GM18519 (cell line): ENCODE measurements around the gene LBHD2.
"Not testable (repeated sequence)": the region's sequence is repeated elsewhere in the genome, so short reads cannot be mapped to it uniquely, and the experiment has no call there.

Experiments
- ATAC-seq: cut with Tn5 transposase; IDR thresholded peaks from one replicate; pipeline ENCODE4 v1.9.1; 2021; ENCODE audit warnings: mild to moderate bottlenecking, moderate library complexity; ENCODE audit not compliant: unreplicated experiment, low FRiP score

Gene LBHD2

DNA sequence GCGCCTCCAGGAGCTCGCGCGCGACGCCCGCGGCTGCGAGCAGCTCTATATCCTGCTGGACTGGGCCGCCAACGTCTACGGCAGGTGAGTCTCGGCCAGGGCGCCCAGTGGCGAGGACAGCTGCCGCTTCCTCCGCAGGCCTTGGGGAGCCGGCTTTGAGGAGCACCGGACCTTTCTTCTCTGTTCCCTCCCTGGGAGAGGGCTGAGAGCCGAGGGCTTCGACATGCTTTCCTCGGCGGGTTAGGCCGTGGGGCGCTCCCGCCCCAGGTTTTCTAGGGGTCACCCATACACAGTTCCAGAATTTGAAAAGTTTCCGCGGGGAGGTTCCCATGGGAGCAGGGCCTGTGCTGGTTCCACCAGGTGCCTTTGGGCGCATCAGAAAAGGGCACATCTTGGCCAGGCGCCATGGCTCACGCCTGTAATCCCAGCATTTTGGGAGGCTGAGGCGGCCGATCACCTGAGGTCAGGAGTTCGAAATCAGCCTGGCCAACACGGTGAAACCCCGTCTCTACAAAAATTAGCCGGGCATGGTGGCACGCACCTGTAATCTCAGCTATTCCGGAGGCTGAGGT is 18.8 kb downstream of the LBHD2 start:
- ATAC-seq: no peak

DNA sequence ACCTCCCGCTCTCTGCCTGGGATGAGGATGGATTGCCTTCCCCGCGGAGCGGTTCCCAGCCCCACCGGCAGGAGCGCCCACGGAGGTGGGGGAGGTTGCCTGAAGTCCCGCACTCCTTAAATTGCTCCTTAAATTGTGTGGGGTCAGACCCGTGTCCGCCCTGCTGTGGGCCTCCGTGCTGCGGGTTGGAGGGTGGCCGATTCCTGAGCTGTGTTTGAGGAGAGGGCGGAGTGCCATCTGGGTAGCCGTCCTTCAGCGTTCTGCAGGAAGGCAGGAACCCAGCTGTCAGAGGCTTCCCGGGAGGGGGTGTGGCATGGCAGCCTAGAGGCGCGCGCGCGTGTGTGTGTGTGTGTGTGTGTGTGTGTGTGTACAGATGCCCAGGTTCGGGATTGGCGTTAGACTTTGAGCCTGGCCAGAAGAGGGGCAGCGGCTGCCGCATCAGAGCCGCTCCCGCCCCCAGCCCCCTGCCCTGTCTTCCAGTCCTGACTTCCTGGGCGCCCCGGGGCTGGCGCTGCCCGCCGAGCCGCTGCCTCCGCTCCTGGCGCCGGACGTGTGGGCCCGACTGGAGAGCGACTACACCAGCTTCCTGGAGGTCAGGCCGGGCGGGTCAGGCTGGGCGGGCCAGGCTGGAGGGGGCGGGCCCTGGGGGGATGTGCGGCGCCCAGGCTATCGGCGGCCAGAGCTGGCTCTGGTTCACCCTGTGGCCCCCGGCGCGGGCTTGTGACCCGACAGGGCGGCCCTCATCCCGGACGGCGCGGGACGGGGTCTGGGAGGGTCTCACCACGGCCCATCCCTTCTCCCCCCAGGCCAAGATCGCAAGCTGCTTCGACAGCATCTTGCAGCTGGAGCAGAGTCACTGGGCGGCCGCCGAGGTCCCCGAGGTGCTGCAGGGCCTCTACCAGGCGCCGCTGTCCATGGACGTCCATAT is 19.7 kb downstream of the LBHD2 start:
- ATAC-seq: no peak

DNA sequence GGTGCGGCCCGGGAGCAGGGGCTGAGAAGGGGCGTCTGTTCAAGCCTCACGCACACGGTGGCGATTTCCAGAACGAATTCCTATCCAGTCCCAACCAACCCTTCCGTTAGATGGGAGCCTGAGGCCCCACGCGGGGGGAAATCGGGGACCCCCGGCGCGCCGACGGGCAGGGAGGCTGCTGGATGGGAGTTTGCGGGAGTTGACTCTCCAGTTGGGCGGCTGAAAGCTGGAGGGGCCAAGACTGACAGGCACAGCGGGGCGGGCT is 20.3 kb downstream of the LBHD2 start:
- no peak for ATAC-seq

DNA sequence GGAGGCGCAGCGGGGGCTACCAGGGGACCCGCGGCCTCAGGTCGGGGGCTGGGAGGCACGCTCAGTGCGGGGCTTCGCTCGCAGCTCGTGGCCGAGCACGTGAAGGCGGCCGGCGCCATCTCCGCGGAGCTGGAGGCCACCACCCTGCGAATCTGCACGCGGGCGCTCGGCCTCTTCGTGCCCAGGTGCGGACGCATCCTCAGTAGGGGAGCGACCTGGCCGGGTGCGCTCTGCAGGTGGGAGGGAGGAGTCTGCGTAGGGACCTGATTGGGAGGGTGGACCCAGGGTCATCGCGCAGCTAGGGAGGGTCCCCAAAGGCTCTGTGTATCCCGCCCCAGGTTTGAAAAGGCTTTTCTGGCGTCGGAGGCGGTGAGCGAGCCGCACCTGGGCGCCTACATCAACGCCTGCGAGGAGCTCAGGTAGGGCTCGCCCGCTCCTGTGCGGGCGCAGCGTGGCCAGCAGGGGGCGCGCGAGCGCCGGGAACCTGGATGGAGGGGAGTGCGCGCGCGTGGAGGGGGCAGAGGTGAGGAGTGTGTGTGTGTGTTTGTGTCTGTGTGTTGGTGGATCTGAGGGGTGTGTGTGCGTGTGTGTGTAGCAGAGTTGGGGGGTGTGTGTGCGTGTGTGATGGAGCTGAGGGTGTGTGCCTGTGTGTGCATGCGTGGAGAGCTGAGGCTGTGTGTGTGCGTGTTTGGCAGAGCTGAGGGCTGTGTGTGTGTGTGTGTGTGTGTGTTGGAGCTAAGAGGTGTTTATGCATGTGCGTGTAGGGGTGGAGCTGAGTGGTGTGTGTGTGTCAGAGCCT is 20.8 kb downstream of the LBHD2 start:
- ATAC-seq: no peak

DNA sequence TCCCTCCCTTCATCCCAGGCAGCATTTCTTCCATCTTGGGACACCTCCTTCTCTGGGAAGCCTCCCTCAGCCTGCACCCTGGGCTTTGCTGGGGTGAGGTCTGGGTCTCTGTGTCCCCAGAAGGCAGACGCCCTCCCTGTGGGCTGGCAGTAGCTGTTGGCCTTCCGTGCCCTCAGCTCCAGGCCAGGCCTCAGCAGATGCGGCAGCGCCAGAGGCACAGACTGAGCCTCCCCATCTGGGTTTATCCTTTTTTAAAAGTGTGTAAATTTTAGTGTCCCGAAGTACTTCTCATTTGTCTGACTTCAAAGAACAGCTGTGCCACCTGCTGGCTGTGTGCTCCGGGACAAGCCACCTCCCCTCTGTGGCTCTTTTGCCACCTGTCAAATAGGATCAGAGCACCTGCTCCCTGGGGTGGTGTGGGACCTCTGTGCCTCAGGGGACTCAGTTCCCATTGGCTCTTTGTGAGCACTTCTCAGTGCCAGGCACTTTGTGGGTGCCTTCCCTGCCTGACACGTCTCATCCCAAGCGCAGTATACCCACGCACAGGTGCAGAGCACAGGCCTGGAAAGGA is 21.7 kb downstream of the LBHD2 start:
- ATAC-seq: no peak

DNA sequence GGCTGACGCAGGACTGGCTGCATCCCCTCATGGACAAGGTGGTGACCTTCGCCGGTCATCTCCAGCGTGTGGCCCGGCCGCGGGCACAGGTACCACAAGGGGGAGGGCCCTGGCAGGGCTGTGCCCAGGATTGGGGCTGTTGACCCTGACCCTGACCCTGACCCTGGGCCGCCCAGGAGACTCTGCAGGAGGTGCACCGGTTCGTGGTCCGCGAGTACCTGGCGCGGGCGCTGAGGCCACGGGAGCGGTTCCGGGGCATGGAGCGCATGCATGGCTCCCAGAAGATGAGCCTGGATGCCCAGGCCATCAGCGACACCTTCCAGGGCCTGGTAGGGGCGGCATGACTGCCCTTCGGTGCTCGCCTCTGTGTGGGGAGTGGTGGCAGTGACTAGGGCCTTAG is 23.4 kb downstream of the LBHD2 start:
- no peak for ATAC-seq

DNA sequence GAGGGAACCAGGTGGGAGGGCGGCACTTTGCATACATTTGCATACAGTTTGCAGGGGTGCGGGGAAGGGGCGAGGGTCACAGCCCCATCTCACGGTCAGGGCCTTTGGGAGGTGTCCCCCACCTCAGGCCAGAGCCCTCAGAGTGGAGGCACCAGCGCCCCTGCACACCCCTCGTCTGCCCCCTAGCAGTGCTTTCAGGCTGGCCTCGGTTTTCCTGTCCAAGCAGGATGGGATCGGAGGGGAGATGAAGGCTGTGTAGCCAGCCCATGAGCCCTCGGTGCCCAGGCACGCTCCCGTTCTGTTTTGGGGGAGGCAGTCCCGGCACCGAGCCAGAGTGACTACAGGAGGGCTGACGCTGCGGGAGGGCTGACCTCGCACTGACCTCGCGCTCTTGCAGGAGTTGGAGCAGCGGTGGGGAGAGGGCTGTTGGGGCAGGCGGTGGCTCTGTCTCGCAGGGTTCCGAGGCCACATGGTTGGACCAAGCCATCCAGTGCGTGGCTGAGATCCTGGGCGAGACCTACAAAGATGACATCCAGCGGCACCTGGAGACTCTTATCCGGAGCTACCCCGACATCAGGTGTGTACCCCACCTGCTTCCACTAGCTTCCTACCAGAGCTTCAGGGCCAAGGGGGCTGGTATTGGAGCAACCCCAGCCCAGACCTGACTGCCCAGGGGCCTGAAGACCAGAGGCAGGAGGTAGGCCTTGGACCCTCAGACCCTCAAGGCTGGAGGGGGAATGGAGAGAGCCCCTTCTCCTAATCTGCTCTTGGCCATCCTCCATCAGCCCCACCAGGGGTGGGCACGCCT is 24.1 kb downstream of the LBHD2 start:
- ATAC-seq: no peak

DNA sequence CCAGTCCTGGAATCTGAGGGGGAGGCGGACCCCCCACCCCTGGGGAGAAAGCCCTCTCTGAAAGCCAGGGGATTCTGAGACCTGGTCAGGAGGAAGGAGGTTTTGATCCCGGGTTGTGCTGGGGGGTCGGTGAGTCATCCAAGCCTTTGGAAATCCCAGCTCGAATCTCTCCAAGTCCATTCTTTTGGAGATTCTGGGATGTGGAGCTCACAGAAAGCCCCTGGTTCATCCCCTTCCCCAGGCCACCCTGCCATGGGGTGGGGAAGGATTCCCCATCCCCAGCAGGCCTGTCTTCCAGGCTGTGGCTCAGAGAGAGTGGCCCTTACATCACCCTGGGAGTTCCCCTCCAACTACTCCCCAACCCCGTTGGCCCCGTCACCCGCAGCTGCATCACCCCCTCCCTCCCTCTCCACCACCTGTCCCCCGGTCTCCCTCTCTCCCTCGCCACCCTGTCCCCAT is 24.8 kb downstream of the LBHD2 start:
- ATAC-seq: no peak

DNA sequence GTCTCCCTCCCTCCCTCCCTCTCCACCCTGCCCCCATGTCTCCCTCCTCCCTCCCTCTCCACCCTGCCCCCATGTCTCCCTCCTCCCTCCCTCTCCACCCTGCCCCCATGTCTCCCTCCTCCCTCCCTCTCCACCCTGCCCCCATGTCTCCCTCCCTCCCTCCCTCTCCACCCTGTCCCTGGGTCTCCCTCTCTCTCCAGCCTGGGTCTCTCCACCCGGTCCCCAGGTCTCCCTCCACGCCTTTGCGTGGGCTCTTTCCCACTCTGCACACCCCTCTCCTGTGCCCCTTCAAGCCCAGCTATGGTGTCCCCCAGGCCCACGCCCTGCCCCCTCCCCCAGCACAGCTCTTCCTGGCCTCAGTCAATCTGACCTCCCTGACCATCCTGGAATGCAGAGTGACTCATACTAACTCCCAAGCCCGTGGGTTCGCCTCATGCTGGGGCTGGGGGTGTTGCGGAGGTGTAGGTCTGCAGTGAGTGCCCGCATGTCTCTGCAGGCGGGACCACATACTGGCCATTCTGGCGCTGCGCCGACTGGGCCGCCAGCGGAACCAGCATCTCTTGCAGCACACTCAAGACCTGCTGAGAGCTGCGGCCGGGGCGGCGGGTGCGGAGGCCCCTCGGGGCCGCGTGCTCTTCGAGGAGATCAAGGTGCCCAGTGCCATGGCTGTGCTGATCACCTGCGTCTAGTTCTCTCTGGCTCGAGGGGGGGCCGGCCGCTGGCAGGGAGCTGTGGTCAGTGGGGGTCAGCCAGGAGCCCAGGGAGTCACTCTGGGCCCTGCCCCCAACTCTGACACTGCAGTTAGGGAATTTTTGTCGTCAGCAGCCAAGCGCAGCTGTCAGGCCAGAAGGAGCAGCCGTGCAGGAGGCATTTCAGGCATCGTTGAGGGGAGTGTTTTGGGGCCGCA is 25.8 kb downstream of the LBHD2 start:
- no peak for ATAC-seq

DNA sequence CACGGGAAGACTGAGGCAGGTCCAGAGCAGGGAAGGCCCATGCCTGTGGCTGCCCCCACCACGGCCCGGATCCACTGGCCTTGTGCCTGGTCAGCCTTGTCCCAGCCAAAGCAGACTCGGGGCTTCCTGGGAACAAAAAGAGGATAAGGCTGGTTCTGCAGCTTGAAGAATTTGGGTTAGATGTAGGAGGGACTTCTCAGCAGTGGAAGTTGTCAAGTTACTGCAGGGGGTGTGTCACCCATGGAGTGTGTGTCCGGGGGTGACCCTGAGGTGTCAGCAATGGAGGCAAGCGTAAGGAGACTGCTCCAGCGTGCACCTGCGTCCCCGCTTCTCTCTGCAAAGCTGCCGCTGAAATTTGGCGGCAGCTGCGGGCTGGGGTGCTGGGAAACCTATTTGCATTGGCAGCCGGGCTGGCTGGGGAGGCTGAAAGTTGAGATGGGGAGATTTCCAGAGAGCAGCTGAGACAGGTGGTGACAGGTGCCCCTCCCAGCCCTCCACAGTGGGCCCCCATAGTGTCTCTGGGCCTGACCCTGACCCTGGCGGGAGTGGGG is 26.7 kb downstream of the LBHD2 start:
- no peak for ATAC-seq

DNA sequence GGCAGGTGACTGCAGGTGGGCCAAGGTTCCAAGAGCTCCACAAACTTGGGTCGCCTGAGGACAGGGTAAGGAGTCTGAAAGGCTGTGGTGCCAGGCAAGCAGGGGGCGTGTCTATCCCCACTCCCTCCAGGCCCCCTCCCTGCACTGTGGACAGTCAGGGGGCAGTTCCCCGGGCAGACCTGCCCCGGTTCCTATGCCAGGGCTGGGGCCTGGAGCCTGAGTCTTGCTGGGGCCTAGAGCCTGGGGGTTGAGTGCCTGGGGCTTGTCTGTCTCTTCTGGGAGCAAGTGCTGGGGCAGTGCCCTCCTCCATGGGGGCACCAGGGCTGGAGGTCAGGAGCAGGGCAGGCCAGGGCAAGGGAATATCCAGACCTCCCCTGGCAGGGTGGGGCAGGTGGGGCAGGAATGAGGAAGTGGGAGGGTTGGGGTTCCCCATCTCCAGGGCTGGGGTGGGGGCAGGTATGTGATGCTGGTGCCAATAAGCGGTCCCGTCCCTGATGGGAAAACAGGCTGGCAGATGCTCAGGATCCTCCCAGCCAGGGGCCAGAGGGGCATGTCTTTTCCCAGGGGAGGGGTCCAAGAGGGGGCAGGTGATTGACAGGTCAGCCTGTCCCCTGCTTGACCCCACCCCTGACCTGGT is 27.3 kb downstream of the LBHD2 start:
- ATAC-seq: no peak

DNA sequence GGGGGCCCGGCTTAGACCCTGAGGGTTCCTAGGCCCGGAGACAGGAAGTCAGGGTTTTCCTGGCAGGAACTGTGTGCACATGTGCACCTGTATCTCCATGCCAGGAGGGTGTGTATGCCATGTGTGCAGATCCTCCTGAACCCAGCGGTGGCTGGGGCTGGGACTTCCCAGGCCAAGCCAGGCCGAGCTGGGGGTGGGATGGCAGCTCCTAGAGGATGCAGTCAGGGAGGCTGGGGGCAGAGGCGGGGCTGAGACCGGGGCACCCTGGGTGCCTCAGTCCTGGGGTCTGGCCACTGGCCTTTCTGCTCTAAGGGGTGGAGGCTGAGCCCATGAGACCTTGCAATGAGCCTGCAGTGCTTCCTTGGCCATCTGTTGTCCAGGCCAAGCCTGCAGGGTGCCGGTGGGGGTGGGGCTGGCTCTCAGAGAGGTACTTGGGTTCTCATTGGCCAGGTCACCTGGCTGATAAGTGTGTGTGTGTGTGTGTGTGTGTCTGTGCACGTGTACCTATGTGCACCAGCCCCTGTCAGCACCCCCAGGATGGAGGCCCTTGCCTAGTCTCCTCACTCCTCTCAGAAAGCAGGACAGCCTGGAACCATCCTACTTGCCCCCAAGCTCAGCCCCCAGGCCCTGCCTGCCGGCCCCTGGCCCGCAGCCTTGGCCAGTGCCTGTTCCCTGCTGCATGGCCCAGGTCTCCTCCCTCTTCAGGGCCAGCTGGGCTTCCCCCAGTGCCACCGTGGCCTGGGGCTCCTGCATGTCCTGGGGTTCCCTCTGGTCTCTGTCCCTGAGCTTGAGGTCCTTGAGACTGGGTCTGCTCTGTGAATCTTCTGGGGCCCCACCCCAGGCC is 28.6 kb downstream of the LBHD2 start:
- no peak for ATAC-seq

DNA sequence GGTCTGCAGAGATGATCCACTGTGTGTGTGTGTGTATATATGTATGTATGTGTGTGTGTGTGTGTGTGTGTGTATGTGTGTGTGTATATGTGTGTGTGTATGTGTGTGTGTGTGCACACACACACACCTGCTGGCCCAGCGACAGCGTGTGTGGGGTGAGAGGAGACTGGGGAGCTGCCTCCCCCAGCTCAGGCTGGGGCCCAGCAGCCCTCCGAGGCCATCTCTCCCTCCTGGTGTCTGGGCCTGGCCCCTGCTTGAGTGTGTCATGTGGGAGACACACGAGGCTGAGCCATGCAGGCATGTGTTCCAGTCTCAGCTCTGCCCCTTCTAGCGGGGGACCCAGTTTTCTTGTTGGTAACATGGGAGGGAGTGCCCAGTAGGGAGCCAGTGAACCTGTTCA is 29.3 kb downstream of the LBHD2 start:
- no peak for ATAC-seq

DNA sequence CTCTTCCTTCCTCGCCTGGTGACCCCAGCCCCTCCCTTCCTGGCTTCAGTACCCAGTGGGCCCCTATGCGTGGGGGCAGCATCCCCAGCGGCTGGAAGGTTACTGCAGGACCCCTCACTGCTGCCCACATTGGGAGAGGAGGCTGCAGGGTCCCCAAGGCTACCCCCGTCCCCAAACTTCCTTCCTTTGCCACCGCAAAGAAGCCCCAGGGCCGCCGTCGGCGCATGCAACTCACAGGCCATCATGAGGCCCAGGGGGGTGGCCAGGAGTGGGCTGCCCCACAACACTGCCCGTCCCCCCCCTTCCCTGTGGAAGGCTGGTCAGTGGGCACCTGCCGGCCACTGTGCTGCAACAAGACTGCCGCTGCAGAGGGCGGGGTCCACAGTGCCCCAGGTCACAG is 29.8 kb downstream of the LBHD2 start:
- no peak for ATAC-seq

DNA sequence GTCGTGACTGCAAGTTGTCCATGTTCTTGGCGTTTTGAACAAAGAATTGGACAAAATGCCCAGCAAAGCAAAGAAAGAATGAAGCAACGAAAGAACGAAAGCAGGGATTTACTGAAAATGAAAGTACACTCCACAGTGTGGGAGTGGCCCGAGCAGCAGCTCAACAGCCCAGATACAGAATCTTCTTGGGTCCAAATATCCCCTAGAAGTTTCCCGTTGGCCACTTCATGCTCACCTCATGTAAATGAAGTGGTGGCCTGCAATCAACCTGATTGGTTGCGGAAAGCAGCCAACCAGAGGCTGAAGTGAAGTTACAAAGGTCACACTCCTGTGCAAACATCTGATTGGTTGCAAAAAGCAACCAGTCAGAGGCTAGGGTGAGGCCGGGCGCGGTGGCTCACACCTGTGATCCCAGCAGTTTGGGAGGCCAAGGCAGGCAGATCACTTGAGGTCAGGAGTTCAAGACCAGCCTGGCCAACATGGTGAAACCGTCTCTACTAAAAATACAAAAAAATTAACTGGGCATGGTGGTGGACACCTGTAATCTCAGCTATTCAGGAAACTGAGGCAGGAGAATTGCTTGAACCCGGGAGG is 31.2 kb downstream of the LBHD2 start:
- ATAC-seq: not testable (repeated sequence)

DNA sequence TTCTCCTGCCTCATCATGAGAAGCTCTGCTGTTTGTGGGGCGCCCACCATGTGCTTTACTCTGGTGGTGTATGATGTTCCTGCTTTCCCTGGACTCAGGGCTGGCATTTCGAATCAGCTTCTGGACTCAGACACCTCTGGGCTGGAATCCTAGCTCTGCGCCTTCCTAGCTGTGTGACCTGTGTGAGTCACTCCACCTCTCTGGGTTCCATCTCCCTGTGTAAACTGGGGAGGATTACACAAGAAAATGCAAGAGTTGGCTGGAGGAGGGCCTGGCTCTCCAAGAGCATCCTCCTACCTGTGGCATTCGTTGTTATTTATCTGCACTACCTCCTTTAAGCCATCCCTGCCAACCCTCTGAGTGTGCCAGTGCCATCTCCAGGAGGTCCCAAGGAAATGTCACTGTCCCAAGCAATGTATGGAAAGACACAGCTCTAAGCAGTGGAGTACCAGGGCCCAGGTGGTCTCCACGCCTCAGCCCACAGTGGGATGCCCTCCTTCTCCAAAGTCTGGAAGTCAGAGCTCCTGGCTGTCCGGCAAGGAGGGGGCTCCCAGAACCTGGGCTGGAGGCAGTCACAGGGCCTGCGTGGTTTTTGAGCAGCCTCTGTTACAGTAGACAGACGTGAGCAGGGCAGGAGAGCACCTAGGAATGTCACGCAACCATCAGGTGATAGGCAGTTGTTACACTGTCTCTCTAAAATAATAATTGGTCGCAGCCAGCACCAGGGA is 32.0 kb downstream of the LBHD2 start:
- no peak for ATAC-seq

DNA sequence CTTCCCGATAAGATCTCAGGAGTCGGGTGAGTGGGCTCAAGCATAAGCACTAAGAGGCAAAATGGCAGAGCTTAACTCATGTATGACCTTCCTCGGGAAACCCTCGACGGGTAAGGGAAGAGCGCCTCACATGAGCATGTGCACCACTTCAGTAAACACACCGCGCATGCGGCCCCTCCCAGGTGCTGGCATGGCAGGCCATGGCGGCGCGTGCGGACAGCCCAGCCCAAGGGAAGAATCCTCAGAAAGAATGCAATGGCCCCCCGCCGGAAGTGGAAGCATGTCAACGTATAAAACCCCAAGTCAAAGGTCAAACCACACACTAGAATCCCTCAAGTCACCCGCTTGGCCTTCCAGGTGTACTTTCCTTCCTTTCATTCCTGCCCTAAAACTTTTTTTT is 32.6 kb downstream of the LBHD2 start:
- ATAC-seq: no peak
